GM10266 (cell line): ENCODE measurements around the gene DAW1.
A peak's percentile ranks its signal among the peaks of the same experiment; 100 is the strongest.

Experiments
- DNase-seq: peaks from one replicate; pipeline ENCODE4 v3.0.0; 2012; ENCODE audit errors: extremely low spot score
- TF ChIP-seq, protein P1 (sequence below): IDR thresholded peaks from 2 replicates; pipeline ENCODE4 v1.5.1; 2012; ENCODE audit warnings: mild to moderate bottlenecking, low read depth; ENCODE audit not compliant: control insufficient read depth, insufficient read depth; ENCODE audit errors: missing control alignments

Gene DAW1

DNA sequence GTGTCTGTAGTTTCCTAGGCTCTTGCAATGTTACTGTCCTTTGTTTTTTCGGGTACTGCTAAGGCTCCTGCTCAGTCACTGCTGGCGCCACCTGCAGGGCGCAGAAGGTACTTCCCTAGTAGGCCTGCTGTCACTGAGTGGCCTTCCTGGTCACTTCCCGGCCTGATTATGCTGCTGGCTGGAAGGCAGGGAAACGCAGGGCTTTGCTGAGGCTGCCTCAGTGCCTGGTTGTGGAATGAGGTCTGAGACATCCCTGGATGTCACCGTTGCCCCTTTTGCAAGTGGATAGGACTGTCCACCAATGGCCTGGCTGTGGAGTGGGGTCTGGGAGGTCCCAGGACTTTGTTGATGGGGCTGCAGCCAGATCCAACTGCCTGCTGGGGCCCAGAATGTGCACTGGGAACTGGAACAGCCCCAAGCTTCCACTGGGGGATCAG lies 13.1 kb downstream of the DAW1 start:
- TF ChIP-seq, protein P1, sequence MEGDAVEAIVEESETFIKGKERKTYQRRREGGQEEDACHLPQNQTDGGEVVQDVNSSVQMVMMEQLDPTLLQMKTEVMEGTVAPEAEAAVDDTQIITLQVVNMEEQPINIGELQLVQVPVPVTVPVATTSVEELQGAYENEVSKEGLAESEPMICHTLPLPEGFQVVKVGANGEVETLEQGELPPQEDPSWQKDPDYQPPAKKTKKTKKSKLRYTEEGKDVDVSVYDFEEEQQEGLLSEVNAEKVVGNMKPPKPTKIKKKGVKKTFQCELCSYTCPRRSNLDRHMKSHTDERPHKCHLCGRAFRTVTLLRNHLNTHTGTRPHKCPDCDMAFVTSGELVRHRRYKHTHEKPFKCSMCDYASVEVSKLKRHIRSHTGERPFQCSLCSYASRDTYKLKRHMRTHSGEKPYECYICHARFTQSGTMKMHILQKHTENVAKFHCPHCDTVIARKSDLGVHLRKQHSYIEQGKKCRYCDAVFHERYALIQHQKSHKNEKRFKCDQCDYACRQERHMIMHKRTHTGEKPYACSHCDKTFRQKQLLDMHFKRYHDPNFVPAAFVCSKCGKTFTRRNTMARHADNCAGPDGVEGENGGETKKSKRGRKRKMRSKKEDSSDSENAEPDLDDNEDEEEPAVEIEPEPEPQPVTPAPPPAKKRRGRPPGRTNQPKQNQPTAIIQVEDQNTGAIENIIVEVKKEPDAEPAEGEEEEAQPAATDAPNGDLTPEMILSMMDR = peak; percentile 85
- DNase-seq = peak; percentile 78

DNA sequence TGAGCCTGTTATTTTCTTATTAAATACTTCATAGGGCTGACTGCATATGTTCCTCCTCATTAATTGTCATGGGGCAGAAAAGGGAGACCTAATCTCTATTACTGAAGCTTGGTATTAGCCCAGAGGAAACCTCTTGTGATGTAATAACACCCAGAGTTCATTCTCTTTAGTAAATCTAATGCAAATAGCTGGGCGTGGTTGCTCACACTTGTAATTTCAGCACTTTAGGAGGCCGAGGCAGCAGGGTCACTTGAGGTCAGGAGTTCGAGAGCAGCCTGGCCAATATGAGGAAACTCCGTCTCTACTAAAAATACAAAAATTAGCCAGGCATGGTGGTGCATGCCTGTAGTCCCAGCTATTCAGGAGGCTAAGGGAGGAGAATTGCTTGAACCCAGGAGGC lies 14.7 kb downstream of the DAW1 start:
- DNase-seq = no peak
- TF ChIP-seq, protein P1 = no peak

DNA sequence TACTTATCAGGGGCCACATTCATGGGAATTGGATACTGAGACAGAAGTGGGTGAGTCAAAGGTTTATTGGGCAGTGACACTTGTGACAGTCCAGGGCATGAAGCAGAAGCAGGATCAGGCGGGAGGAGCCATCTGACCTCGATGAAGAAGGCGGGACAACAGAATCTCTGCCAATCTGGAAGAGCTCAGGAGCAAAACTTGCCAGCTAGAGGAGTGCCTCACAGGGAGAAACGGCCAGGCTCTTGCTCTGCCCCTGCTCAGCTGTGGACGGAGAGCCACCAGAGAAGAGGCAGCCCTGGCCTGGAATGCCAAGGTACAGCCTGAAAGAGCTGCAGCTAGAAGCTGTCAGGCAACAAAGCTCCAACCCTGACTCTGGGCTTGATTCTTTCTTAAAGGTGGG lies 16.9 kb downstream of the DAW1 start:
- TF ChIP-seq, protein P1 = no peak
- no peak for DNase-seq

DNA sequence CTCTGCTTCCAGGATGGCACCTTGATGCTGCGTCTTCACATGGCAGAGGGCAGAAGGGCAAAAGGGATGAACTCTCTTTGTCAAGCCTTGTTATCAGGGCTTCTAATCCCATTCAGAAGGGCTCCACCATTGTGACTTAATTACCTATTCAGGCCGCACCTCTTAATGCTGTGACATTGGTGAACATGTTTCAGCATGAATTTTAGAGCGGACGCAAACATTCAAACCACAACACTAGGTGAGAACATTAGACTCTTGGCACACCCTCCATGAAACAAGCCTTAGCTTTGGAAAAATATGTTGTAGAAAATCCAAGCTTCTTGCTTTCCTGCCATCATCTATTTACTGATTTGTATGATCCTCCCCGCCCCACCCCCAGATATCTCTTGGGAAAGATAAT lies 17.9 kb downstream of the DAW1 start:
- DNase-seq = no peak

DNA sequence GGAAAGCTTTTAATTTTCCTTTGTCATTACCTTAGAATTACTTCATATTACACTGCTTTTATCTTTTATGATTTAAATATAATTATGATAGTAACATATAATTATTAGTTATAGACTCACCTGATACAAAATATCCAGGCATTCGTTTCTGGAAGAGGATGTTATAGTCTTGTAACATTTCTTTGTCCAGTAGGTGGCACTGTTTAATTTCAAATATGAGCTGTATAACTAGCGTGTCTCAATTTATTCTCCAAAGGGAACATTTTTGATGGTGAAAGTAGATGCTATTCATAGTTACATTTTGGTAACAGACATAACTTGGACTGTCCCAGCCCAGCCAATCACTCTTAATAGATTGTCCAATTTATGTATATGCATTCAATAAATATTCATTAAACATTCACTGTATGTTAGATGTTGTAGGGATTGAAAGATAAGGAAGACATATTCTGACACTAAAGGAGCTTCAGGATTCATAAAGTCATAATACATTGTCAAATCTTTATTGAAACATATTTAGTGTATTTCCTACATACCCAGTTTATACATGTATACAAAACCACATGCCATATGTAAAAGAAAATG lies 19.2 kb downstream of the DAW1 start:
- TF ChIP-seq, protein P1 = peak; percentile 43
- peak; percentile 24 for DNase-seq

More for the DNA sequence above, 17.9 kb downstream of the DAW1 start:
- TF ChIP-seq, protein P1 = no peak

DNA sequence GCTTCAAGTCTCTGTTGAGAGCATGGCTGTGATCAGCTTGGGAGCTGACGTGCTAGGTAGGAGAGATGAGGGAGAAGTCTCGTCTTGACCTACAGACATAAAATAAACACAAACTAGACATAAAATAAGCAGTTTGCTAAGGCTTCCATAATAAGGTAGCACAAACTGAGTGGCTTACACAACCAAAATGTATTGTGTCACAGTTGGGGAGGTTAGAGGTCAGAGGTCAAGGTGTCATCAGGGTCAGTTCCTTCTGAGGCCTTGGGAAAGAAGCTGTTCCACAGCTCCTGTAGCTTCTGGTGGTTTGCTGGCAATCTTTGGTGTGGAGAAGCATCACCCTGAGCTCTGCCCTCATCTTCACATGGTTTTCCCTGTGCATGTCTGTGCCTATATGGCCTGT lies 20.2 kb downstream of the DAW1 start:
- TF ChIP-seq, protein P1 = no peak
- no peak for DNase-seq

DNA sequence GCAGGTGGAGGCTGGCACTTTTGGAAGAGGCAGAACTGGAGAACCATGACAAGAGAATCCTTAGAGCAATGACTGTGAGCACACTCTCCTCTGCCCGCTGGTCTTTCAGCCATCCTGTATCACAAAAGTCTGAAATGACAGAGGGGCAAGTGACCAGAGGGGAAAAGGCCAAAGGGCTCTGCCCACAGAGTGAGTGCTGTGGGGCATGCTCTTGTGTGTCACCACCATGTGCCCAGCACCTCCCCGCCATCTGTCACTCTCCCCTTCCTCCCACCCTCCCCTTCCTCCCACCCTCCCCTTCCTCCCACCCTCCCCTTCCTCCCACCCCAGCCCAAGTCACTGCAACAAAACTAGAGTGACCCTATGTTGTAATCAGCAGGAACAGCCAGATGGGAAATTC lies 31.9 kb downstream of the DAW1 start:
- no peak for DNase-seq
- TF ChIP-seq, protein P1 = no peak
